T-helper 1 cell treated with Interleukin-12 subunit alpha and Interleukin-12 subunit beta and Interleukin-4 antibody, amounts not matched to agents 30 μg/mL and 1 μg/mL, for 36 hours (primary cell): Measurements from ENCODE around the gene CTTNBP2NL.
"Not testable (repeated sequence)": the region's sequence is repeated elsewhere in the genome, so short reads cannot be mapped to it uniquely, and the experiment has no call there.

Source experiments
- H3K27ac Mint-ChIP-seq: one replicate; pipeline ENCODE4 v1.8.0; 2021; ENCODE audit warnings: mild to moderate bottlenecking, mixed read lengths
- H3K27me3 Mint-ChIP-seq: one replicate; pipeline ENCODE4 v1.8.0; 2021; ENCODE audit warnings: low read depth, mixed read lengths
- H3K36me3 Mint-ChIP-seq: one replicate; pipeline ENCODE4 v1.8.0; 2021; ENCODE audit warnings: low read depth, mixed read lengths
- H3K4me1 Mint-ChIP-seq: one replicate; pipeline ENCODE4 v1.8.0; 2021; ENCODE audit warnings: low read depth, mixed read lengths
- H3K4me3 Mint-ChIP-seq: one replicate; pipeline ENCODE4 v1.8.0; 2021; ENCODE audit warnings: mild to moderate bottlenecking, moderate library complexity, mixed read lengths
- H3K9me3 Mint-ChIP-seq: one replicate; pipeline ENCODE4 v1.8.0; 2021; ENCODE audit warnings: mixed read lengths

Gene CTTNBP2NL

DNA sequence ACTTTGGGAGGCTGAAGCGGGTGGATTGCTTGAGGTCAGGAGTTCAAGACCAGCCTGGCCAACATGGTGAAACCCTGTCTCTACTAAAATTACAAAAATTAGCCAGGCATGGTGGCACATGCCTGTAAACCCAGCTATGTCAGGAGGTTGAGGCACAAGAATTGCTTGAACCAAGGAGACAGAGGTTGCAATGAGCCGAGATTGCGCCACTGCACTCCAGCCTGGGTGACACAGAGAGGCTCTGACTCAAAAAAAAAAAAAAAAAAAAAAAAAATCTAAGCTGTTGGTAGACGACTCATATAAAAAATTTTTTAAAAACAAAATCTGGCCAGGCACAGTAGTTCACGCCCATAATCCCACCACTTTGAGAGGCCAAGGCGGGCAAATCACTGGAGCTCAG, 91.7 kb downstream of the CTTNBP2NL start:
- H3K9me3 Mint-ChIP-seq, H3K4me3 Mint-ChIP-seq, H3K4me1 Mint-ChIP-seq, H3K36me3 Mint-ChIP-seq, H3K27ac Mint-ChIP-seq: not testable (repeated sequence)
- H3K27me3 Mint-ChIP-seq, result peaks cover 12% of the 10 kb centered on the region

DNA sequence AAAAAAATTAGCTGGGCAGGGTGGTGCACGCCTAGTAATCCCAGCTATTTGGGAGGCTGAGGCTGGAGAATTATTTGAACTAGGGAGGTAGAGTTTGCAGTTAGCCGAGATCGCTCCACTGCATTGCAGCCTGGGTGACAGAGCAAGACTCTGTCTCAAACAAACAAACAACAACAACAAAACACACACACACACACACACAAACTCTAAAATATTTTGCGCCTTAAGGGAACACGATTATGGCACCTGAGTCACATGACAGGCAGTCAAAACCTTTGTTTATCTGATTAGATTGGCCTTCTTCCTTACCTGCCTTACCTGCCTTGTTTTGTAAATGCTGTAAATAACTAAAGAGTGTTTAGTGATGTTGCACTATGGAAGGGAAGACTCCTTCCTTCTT, 92.1 kb downstream of the CTTNBP2NL start:
- Mint-ChIP-seq H3K36me3 (no peaks in the 10 kb centered on the region), H3K27me3 (peaks cover 12% of the 10 kb centered on the region), H3K27ac (no peak overlapping the region), H3K9me3 (no peaks in the 10 kb centered on the region), H3K4me3 (no peak overlapping the region), H3K4me1 (no peaks in the 10 kb centered on the region)

DNA sequence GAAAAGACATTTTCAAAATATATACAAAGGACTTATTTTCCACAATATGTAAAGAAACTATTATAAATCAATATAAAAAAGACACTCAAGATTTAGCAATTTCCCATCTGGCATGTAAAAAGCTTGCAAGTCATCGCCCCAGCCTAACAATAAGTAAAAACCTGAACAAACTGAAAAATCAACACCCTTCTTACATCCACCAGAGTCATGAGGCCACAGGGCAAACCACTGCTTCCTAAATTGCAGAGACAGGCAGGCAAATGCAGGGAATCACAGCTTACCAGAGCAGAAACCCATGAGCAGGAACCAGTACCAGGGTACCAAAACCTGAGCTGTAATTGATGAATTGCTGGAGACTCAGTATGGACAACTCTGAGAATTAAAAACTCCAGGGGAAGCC, 96.1 kb downstream of the CTTNBP2NL start:
- peaks cover 24% of the 10 kb centered on the region for H3K27me3 Mint-ChIP-seq
- no peak overlapping the region for H3K4me3 Mint-ChIP-seq
- H3K27ac Mint-ChIP-seq, result no peak overlapping the region
- H3K4me1 Mint-ChIP-seq, result no peaks in the 10 kb centered on the region
- no peaks in the 10 kb centered on the region for H3K9me3 Mint-ChIP-seq
- H3K36me3 Mint-ChIP-seq, result no peaks in the 10 kb centered on the region

DNA sequence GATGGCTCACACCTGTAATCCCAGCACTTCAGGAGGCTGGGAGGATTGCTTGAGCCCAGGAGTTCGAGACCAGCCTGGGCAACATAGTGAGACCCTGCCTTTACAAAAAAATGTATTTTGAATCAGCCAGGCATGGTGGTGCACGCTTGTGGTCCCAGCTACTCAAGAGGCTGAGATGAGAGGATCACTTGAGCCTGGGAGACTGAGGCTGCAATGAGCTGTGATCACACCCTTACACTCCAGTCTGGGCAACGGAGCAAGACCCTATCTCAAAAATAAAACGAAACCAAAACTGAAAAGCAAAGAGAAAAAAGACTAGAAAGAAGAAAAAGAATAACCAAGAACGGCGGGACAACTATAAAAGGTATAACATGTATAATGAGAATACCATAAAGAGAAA, 97.3 kb downstream of the CTTNBP2NL start:
- no peaks in the 10 kb centered on the region for H3K9me3 Mint-ChIP-seq
- H3K4me1 Mint-ChIP-seq, result no peaks in the 10 kb centered on the region
- no peak overlapping the region for H3K4me3 Mint-ChIP-seq
- H3K27me3 Mint-ChIP-seq, result peaks cover 36% of the 10 kb centered on the region
- H3K27ac Mint-ChIP-seq, result no peak overlapping the region
- no peaks in the 10 kb centered on the region for H3K36me3 Mint-ChIP-seq

DNA sequence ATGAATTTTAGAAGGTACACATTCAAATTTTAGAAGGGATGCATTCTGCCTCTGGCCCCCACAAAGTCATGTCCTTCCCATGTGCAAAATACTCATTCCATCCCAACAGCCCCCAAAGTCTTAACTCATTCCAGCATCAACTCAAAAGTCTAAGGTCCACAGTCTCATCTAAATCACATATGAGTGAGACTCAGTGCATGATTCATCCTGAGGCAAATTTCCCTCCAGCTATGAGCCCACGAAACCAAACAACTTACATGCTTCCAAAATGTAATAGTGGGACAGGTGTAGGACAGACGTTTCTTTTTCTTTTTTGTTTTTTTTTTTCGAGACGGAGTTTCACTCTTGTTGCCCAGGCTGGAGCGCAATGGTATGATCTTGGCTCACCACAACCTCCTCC, 100.3 kb downstream of the CTTNBP2NL start:
- Mint-ChIP-seq H3K4me1 (no peaks in the 10 kb centered on the region), H3K9me3 (no peaks in the 10 kb centered on the region), H3K4me3 (no peak overlapping the region), H3K27me3 (peaks cover 58% of the 10 kb centered on the region), H3K27ac (no peak overlapping the region), H3K36me3 (no peaks in the 10 kb centered on the region)

DNA sequence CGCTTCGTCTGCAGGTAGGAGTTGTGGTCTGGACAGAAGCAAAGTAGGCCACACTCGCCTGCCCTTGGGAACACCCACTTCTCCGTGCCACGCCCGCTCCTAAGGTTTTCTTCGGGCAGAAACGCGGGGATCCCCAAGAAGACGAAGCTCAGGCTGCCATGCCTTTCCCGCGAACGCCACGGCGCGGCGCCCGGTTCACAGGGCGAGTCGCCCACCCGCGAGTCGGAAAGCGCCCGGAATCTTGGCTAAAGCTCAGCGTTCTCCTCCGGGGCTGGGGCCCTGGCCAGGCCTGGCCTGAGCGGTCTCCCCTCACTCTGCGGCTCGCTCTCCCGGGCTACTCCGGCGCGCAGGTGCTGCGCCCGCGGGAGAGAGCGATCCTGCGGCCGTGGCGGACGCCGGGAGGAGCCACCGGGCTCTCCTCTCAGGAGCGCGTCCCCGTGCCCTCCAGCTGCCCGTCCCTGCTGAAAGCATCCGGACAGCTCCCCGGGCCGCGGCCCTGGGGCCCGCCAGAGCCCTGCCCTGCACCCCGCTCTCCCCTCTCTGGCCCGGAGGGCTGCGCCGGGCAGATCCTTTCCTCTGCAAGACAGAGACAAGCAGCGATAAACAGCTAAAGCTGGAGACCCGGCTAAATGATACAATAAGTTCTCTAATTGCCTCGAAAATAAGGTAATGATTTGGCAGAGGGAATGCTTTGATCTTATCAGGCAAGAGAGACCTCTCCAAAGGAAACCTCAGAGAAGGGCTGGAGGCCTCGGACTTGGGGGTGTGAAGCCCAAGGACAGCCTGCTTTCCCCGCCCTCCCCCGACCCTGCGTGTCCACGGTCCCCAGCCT, 106.0 kb downstream of the CTTNBP2NL start:
- H3K27ac Mint-ChIP-seq, result no peak overlapping the region
- peaks cover 2% of the 10 kb centered on the region for H3K4me1 Mint-ChIP-seq
- H3K4me3 Mint-ChIP-seq, result peak overlapping the region; percentile 59
- peaks cover 77% of the 10 kb centered on the region for H3K27me3 Mint-ChIP-seq
- H3K9me3 Mint-ChIP-seq, result no peaks in the 10 kb centered on the region
- no peaks in the 10 kb centered on the region for H3K36me3 Mint-ChIP-seq

DNA sequence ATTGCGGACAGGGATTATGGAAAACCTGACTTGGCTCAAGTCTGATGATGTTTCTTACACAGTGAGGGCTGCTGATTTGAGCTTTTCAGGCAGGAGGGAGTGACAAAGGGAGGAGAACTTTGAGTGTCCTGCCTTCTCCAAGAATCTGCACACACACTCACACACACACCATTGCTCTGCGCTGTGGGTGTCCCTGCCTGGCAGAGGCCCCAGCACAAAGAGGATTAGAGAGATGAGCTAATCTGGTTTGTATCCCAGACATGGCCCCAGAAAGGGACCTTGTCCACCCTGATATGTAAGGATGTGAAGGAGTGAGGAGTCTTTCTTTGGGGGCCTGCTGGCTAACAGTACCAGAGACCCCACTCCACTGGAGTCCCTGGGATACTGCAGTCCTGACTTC, 106.8 kb downstream of the CTTNBP2NL start:
- Mint-ChIP-seq H3K27ac (no peak overlapping the region), H3K27me3 (peaks cover 77% of the 10 kb centered on the region), H3K4me1 (peaks cover 2% of the 10 kb centered on the region), H3K36me3 (no peaks in the 10 kb centered on the region), H3K4me3 (peak overlapping the region; percentile 1), H3K9me3 (no peaks in the 10 kb centered on the region)

DNA sequence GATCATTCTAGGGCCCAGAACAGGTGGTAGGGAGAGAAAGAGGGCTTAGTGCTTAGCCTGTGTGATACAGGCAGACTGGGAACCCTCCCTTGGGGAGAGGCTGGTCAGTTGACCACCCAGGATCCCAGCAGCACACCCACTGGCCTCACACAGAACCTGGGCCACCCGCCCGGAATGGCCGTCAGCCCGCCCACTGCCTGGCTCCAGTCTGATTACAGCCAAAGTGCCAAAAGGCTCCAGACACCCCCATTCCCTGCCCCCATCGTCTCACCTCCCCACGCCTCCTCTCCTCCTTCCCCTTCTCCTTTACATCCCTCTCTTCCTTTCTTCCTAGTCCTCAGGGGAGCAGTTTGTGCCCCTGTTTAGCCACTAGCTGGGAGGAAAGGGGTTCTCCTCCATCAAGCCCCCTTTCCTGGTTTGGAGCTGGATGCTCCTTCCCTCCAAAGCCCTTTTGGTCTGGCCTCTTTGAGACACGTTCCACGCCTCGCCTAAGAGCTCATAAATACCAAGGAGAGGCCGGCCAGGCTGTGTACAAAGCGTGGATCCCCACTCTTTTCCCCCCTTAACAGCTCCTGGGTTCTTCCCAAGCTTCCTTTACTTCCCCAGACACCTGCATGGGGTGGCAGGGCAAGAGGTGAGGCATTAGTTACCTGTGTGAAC, 108.1 kb downstream of the CTTNBP2NL start:
- no peaks in the 10 kb centered on the region for H3K36me3 Mint-ChIP-seq
- H3K4me1 Mint-ChIP-seq, result peaks cover 5% of the 10 kb centered on the region
- peaks cover 73% of the 10 kb centered on the region for H3K27me3 Mint-ChIP-seq
- no peaks in the 10 kb centered on the region for H3K9me3 Mint-ChIP-seq
- no peak overlapping the region for H3K4me3 Mint-ChIP-seq
- no peak overlapping the region for H3K27ac Mint-ChIP-seq

DNA sequence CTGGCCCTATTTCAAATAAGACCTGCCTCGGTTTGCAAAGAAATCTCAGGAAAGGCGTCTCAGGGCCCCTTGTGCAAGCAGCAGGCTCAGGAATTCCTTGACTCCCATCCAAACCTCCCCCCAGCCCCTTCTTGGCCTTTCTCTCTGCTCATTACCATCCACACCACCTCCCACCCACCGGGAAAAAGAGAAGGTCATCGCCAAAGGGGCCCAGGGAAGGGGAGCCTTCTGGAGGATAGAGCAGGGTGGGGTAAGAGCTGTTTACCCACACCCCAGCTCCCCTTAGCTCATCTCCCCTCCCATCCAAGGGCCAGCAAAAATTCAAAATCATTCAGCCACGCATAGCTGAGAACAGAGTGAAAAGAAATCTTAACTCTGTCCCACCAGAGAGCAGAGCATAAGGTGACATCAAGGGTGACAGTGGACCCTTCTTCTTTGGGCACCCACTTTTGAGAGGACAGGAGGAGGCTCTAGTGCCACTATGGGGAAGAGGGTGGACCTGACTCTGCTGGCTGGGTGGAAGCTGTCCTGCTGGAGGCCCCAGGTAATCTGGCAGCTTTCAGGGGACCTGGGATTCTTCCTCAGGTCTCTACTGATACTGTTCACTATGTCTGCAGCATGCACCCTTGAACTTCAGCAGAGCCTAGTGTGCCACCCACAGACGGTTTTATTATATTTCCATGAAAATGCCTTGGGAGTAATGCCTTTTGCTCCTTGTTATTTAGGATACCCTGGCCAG, 108.8 kb downstream of the CTTNBP2NL start:
- Mint-ChIP-seq H3K27ac (no peak overlapping the region), H3K36me3 (no peaks in the 10 kb centered on the region), H3K27me3 (peaks cover 73% of the 10 kb centered on the region), H3K4me1 (peaks cover 5% of the 10 kb centered on the region), H3K9me3 (no peaks in the 10 kb centered on the region), H3K4me3 (no peak overlapping the region)

DNA sequence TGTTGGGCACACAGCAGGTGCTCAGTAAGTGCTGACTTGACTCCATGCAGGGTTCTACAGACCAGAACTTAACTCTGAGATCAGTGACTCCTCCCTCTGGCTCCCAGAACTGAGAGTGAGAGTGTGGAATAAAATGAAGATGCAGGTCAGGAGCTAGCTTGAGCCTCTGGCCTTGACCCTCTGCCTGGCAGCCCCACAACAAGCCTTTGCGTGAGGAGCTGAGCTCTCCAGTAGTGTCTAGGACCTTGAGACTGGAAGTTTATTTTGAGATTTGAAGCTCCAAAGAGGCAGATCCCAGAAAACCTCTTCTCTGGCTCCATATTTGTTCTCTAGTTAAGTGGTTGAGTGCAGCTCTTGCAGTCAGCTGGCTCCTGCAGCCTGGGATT, 109.4 kb downstream of the CTTNBP2NL start:
- Mint-ChIP-seq H3K36me3 (no peaks in the 10 kb centered on the region), H3K27ac (no peak overlapping the region), H3K27me3 (peaks cover 76% of the 10 kb centered on the region), H3K9me3 (no peaks in the 10 kb centered on the region), H3K4me1 (peaks cover 5% of the 10 kb centered on the region), H3K4me3 (no peak overlapping the region)

DNA sequence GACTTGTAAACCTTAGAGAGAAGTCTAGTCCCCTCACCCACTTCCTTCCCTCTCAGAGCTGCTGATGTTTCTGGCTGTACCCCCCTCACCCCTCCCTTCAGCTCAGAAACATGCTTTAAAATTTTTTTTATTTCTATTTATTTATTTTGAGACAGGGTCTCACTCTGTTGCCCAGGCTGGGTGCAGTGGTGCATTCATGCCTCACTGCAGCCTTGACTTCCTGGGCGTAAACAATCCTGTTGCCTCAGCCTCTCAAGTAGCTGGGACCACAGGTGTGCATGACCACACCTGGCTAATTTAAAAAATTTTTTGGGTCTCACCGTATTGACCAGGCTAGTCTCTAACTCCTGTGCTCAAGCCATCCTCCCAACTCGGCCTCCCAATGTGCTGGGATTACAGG, 109.9 kb downstream of the CTTNBP2NL start:
- H3K27me3 Mint-ChIP-seq, result peaks cover 79% of the 10 kb centered on the region
- H3K4me3 Mint-ChIP-seq, result no peak overlapping the region
- H3K9me3 Mint-ChIP-seq, result no peaks in the 10 kb centered on the region
- H3K36me3 Mint-ChIP-seq, result no peaks in the 10 kb centered on the region
- no peak overlapping the region for H3K27ac Mint-ChIP-seq
- peaks cover 5% of the 10 kb centered on the region for H3K4me1 Mint-ChIP-seq

DNA sequence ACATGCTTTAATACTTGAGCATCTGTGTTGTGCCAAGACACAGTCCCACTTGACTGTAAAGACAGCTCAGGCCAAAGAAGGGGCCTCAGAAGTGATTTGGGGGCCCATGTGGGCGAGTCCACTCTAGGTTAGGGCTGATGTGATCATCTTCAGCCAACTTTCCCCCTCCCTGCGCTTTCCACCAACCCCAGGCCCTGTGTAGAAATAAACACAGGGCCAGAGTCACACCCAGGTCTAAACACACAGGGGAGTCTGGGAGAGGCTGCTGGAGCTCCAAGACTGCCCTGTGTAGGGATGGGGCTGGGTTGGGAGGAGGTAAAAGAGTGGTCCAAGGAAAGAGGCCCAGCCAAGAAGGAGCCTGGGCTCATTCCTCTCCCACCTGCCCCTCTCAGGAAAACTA, 110.3 kb downstream of the CTTNBP2NL start:
- Mint-ChIP-seq H3K4me1 (peaks cover 5% of the 10 kb centered on the region), H3K27ac (no peak overlapping the region), H3K4me3 (no peak overlapping the region), H3K9me3 (no peaks in the 10 kb centered on the region), H3K36me3 (no peaks in the 10 kb centered on the region), H3K27me3 (peaks cover 77% of the 10 kb centered on the region)

DNA sequence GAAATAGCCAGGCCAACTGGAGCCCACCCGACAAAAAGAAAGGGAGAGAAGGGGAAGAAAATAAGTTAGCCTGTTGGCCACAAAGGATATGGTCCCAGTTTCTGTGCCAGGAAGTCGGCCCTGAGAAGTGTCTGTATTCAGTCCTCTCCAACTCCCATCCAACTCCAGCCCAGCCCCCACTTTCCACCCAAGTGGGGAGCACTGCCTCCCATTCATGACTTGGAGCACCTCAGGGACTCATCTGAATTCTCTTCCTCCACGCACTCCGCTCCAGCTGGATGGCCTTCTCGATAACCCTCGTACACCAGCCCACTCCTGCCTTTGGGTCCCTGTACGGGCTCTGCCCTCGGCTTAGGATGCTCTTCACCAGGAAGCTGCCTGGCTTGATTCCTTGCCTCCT, 110.7 kb downstream of the CTTNBP2NL start:
- H3K9me3 Mint-ChIP-seq, result no peaks in the 10 kb centered on the region
- H3K4me3 Mint-ChIP-seq, result no peak overlapping the region
- H3K27me3 Mint-ChIP-seq, result peaks cover 77% of the 10 kb centered on the region
- no peaks in the 10 kb centered on the region for H3K36me3 Mint-ChIP-seq
- H3K4me1 Mint-ChIP-seq, result peaks cover 5% of the 10 kb centered on the region
- no peak overlapping the region for H3K27ac Mint-ChIP-seq

DNA sequence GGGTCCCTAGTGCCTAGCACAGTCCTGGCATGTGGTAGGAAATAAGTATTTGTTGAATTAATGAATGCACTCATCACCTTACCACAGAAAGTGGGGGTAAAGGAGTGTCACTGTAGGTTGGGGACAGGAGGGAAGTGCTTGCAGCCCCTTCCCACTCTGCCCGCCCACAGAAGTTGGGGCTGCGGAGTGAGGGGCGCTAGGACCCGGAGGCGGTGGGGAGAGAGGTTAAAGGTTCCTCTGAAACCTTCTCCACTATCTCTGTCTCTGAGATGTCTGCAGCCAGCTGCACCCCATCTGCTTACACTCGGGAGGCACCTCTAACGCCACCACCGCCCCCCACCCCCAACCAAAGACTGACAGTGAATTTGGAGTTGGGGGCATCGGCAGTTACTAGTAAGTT, 111.3 kb downstream of the CTTNBP2NL start:
- Mint-ChIP-seq H3K27me3 (peaks cover 79% of the 10 kb centered on the region), H3K4me3 (peak overlapping the region; percentile 82), H3K36me3 (no peaks in the 10 kb centered on the region), H3K27ac (no peak overlapping the region), H3K4me1 (peaks cover 5% of the 10 kb centered on the region), H3K9me3 (no peaks in the 10 kb centered on the region)

DNA sequence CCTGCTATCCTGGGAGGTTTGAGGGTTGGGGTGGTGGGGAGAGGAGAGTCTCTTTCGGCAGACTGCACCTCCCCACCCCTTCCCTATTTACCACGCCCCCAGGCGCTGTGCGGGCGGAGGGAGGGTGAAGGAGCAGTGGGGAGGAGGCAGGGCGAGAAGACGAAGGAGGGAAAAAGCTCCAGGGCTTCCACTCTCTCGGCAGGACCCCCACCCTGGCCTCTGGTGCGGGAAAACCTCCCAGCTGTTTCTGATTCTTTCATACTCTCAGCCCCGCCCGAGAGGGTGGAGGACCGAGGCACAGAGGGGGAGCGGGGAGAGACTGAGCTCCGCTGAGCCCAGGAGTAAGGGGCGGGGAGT, 111.9 kb downstream of the CTTNBP2NL start:
- Mint-ChIP-seq H3K27me3 (peaks cover 75% of the 10 kb centered on the region), H3K4me1 (peaks cover 3% of the 10 kb centered on the region), H3K9me3 (no peaks in the 10 kb centered on the region), H3K27ac (no peak overlapping the region), H3K4me3 (peak overlapping the region; percentile 82), H3K36me3 (no peaks in the 10 kb centered on the region)
